Naive thymus-derived CD4-positive, alpha-beta T cell (primary cell): ENCODE measurements around the gene GGACT. TPM values are rescaled to one million over a fixed set of nuclear protein-coding genes. Genes with fewer than 3 reads are reported as not detected.
A peak's percentile ranks its signal among the peaks of the same experiment; 100 is the strongest.

Experiments
- ATAC-seq: fragments of 150-1000 bp; cut with Tn5 transposase; 2 replicates; pipeline ENCODE4 v1.10.0; 2021; ENCODE audit warnings: mild to moderate bottlenecking, moderate library complexity
- CTCF ChIA-PET: fragments of 350-600 bp; sonication (Branson Sonifier 250); formaldehyde crosslinking; loops from one replicate; lab custom pipeline; 2021; ENCODE audit warnings: antibody characterized with exemption; lab: Charles Lee
- POLR2A ChIA-PET: fragments of 350-600 bp; sonication (Branson Sonifier 250); formaldehyde crosslinking; loops from one replicate; lab custom pipeline; 2021; ENCODE audit warnings: antibody characterized with exemption, inconsistent platforms; lab: Charles Lee
- DNase-seq, 9 donors: peaks; one replicate each; pipeline versions ENCODE4 v3.0.0 to v3.0.0-alpha.2; 2020 to 2022; ENCODE audit warnings: mixed read lengths in 1 of 9
- H3K27ac ChIP-seq: one replicate; pipeline ENCODE4 v1.7.0; 2013; ENCODE audit warnings: mild to moderate bottlenecking, low read depth, low read length, moderate library complexity
- H3K27me3 ChIP-seq, 2 donors: one replicate each; pipeline ENCODE4 v1.7.0; 2013; ENCODE audit warnings: low read length in 2 of 2, mild to moderate bottlenecking in 2 of 2, moderate library complexity in 2 of 2; ENCODE audit not compliant: control insufficient read depth in 2 of 2, insufficient read depth in 2 of 2
- H3K36me3 ChIP-seq, 3 experiments: 1 replicate in 2 of 3; 2 replicates in 1 of 3; pipeline ENCODE4 v1.7.0; 2013; ENCODE audit warnings: low read length in 3 of 3, mild to moderate bottlenecking in 3 of 3, moderate library complexity in 1 of 3; ENCODE audit not compliant: insufficient read depth in 3 of 3, control insufficient read depth in 2 of 3
- H3K4me1 ChIP-seq, 2 donors: one replicate each; pipeline ENCODE4 v1.7.0; 2013; ENCODE audit warnings: low read length in 2 of 2, mild to moderate bottlenecking in 2 of 2, moderate library complexity in 1 of 2; ENCODE audit not compliant: control insufficient read depth in 2 of 2, insufficient read depth in 2 of 2
- H3K4me3 ChIP-seq: 2 replicates; pipeline ENCODE4 v1.7.0; 2013; ENCODE audit warnings: mild to moderate bottlenecking, low read length
- H3K9me3 ChIP-seq, 3 experiments: 1 replicate in 2 of 3; 2 replicates in 1 of 3; pipeline ENCODE4 v1.7.0; 2013; ENCODE audit warnings: low read length in 3 of 3; ENCODE audit not compliant: control insufficient read depth in 2 of 3
- H3K27ac Mint-ChIP-seq, 9 donors: one replicate each; pipeline ENCODE4 v1.8.0; 2020 to 2022; ENCODE audit warnings: mixed read lengths in 9 of 9, mild to moderate bottlenecking in 8 of 9, moderate library complexity in 5 of 9, inconsistent platforms in 2 of 9
- H3K27me3 Mint-ChIP-seq, 5 donors: one replicate each; pipeline ENCODE4 v1.8.0; 2021 to 2022; ENCODE audit warnings: mixed read lengths in 5 of 5, mild to moderate bottlenecking in 1 of 5
- H3K36me3 Mint-ChIP-seq, 5 donors: one replicate each; pipeline ENCODE4 v1.8.0; 2020 to 2022; ENCODE audit warnings: mixed read lengths in 5 of 5, mild to moderate bottlenecking in 3 of 5, inconsistent platforms in 1 of 5
- H3K4me1 Mint-ChIP-seq, 7 donors: one replicate each; pipeline ENCODE4 v1.8.0; 2020 to 2022; ENCODE audit warnings: mixed read lengths in 7 of 7, mild to moderate bottlenecking in 3 of 7, inconsistent platforms in 1 of 7
- H3K4me3 Mint-ChIP-seq, 10 donors: one replicate each; pipeline ENCODE4 v1.8.0; 2020 to 2022; ENCODE audit warnings: mild to moderate bottlenecking in 10 of 10, mixed read lengths in 10 of 10, moderate library complexity in 6 of 10, inconsistent platforms in 2 of 10
- H3K9me3 Mint-ChIP-seq, 11 donors: one replicate each; pipeline ENCODE4 v1.8.0; 2020 to 2022; ENCODE audit warnings: mixed read lengths in 11 of 11, mild to moderate bottlenecking in 4 of 11, inconsistent platforms in 1 of 11, moderate library complexity in 1 of 11
- intact Hi-C, 2 donors: fragments of 100-400 bp; cut with micrococcal nuclease; formaldehyde crosslinking; loops; one replicate each; pipeline ENCODE4 v1.15.1; 2023
- polyA plus RNA-seq, 2 donors: library from polyadenylated mRNA; unstranded; fragments of 300-500 nt; fragmentation: Illumina TruSeq; gene quantifications; one replicate each; pipeline ENCODE4 v1.2.3, GENCODE V29; 2021
- total RNA-seq, 6 experiments: library from RNA in 5 of 6; stranded (reverse) in 5 of 6; gene quantifications; 1 replicate in 5 of 6; 2 replicates in 1 of 6; pipeline ENCODE4 v1.2.3 and lab custom pipeline; 2021 to 2026

The GGACT gene
- total and polyA plus RNA-seq, 7 experiments from 2014 or later, result 4.9 to 10.4 (median 7.4) TPM

- H3K27me3 Mint-ChIP-seq, result peaks cover 0 to 3% (median 0%) of the 10 kb centered on the region in 5 donors
- Histone ChIP-seq H3K4me1 (peaks cover 3 to 7% of the 10 kb centered on the region in 2 donors), H3K4me3 (no peak overlapping the region), H3K9me3 (no peaks in the 10 kb centered on the region), H3K27ac (no peak overlapping the region), H3K36me3 (no peaks in the 10 kb centered on the region), H3K27me3 (no peaks in the 10 kb centered on the region)
- POLR2A ChIA-PET, result no interaction called here
- DNase-seq (no peak), ATAC-seq (no peak)
- peaks cover 1 to 19% (median 9%) of the 10 kb centered on the region in 7 donors for H3K4me1 Mint-ChIP-seq
- peak overlapping the region in 2 of 10 donors; percentile 39 to 77 for H3K4me3 Mint-ChIP-seq
- no peak overlapping the region for H3K27ac Mint-ChIP-seq
- H3K9me3 Mint-ChIP-seq, result no peaks in the 10 kb centered on the region
- intact Hi-C loops, result no loop called here
- CTCF ChIA-PET, result interaction anchor here (0.7 to 2.1 kb wide), 2 partner anchors 10 to 20 kb away, joined by 5 to 6 read pairs; no protein-coding TSS in a partner anchor
- H3K36me3 Mint-ChIP-seq, result peaks cover 0 to 13% (median 2%) of the 10 kb centered on the region in 5 donors
Measured at GRCh38 chr13:100522618-100523309, 65.8 kb downstream of the GGACT start.

GRCh38 chr13:100521851-100522617, 66.6 kb downstream of the GGACT start:
- Histone ChIP-seq H3K9me3 (no peaks in the 10 kb centered on the region), H3K4me3 (peak overlapping the region; percentile 25), H3K4me1 (peaks cover 7% of the 10 kb centered on the region in 2 donors), H3K27me3 (no peaks in the 10 kb centered on the region), H3K27ac (no peak overlapping the region), H3K36me3 (no peaks in the 10 kb centered on the region)
- ChIA-PET POLR2A (no interaction called here), CTCF (interaction anchor here (0.7 to 2.1 kb wide), 2 partner anchors 9 to 21 kb away, joined by 5 to 6 read pairs; no protein-coding TSS in a partner anchor)
- Mint-ChIP-seq H3K27ac (peak overlapping the region in 5 of 9 donors; percentile 23 to 72 (median 30)), H3K36me3 (peaks cover 0 to 11% (median 2%) of the 10 kb centered on the region in 5 donors), H3K27me3 (peaks cover 0 to 3% (median 0%) of the 10 kb centered on the region in 5 donors), H3K9me3 (no peaks in the 10 kb centered on the region), H3K4me3 (peak overlapping the region; percentile 17 to 81 (median 73)), H3K4me1 (peaks cover 1 to 21% (median 9%) of the 10 kb centered on the region in 7 donors)
- DNase-seq (peak in 3 of 9 donors; percentile 17 to 23 (median 21)), ATAC-seq (peak; percentile 36)
- intact Hi-C loops, result no loop called here

DNA sequence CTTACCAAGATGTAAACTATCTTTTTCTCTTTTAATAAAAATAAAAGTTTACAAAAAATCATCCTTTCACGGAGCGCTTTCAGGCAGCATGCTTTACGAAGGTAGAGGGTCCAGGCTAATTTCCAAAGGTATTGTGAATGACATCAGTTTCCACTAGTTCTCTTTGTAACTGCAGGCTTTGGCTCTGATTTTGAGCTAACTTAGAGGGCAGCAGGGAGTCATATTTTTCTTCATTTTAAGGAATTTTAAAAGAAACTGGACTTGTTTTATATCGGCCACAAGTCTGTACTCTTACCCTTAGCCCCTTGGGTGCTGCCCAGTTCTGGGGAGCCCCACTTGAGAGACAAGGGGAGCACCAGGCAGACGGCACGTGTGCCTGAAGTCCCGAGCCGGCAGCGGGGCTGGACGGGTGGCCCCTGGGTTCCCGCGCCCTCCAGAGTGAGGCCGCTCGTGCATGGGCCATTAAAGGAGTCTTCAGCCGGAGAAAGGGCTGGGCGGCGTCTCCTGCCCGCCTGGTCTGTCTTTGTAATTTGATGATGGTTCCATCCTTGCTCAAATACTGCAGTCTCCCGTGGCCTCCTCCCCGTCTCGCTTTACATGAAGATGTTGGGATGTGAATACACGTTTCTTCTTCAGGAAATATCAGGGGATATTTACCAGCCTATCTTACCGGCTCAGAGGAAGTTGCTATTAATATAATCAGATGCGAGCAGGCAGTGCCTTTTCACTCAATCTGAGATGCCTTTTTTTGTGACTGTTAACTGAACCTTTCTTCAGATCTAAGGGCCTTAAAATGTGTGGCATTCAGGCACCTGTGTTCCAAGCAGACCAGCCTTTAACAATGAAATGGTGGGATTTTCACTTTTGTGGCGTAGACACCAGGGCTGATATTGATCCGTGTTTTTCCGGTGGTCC, 67.4 kb downstream of the GGACT start:
- H3K4me1 ChIP-seq, result peaks cover 7% of the 10 kb centered on the region in 2 donors
- intact Hi-C loops, result no loop called here
- Mint-ChIP-seq H3K9me3 (no peaks in the 10 kb centered on the region), H3K4me1 (peaks cover 1 to 21% (median 9%) of the 10 kb centered on the region in 7 donors), H3K4me3 (peak overlapping the region; percentile 17 to 81 (median 73)), H3K36me3 (peaks cover 0 to 8% (median 2%) of the 10 kb centered on the region in 5 donors), H3K27me3 (peaks cover 0 to 3% (median 0%) of the 10 kb centered on the region in 5 donors), H3K27ac (peak overlapping the region in 4 of 9 donors; percentile 23 to 72 (median 50))
- ChIA-PET CTCF (interaction anchor here (2.1 kb wide), 1 partner anchor 22 kb away, joined by 6 read pairs; no protein-coding TSS in a partner anchor), POLR2A (no interaction called here)
- no peaks in the 10 kb centered on the region for H3K36me3 ChIP-seq
- no peaks in the 10 kb centered on the region for H3K27me3 ChIP-seq
- no peaks in the 10 kb centered on the region for H3K9me3 ChIP-seq
- peak overlapping the region; percentile 25 for H3K4me3 ChIP-seq
- no peak overlapping the region for H3K27ac ChIP-seq
- no peak for DNase-seq
- ATAC-seq, result no peak

- Mint-ChIP-seq H3K36me3 (peaks cover 0 to 4% (median 0%) of the 10 kb centered on the region in 5 donors), H3K27me3 (peaks cover 0 to 6% (median 0%) of the 10 kb centered on the region in 5 donors), H3K4me1 (peaks cover 1 to 23% (median 12%) of the 10 kb centered on the region in 7 donors), H3K9me3 (no peaks in the 10 kb centered on the region), H3K4me3 (no peak overlapping the region), H3K27ac (no peak overlapping the region)
- no peak overlapping the region for H3K27ac ChIP-seq
- no peak for ATAC-seq
- H3K4me1 ChIP-seq, result peaks cover 7% of the 10 kb centered on the region in 2 donors
- no peaks in the 10 kb centered on the region for H3K9me3 ChIP-seq
- H3K36me3 ChIP-seq, result no peaks in the 10 kb centered on the region
- intact Hi-C loops, result loop anchor here (10.0 kb wide), 2 partner anchors 995 to 1255 kb away; no protein-coding TSS in a partner anchor
- ChIA-PET POLR2A (interaction anchor here (0.5 to 1.0 kb wide), 3 partner anchors 454 to 863 kb away, joined by 3 to 4 read pairs (median 3); no protein-coding TSS in a partner anchor), CTCF (interaction anchor here (1.3 kb wide), 1 partner anchor 861 kb away, joined by 4 read pairs; no protein-coding TSS in a partner anchor)
- no peak overlapping the region for H3K4me3 ChIP-seq
- DNase-seq, result no peak
- no peaks in the 10 kb centered on the region for H3K27me3 ChIP-seq
Measured at GRCh38 chr13:100519626-100520025, 69.0 kb downstream of the GGACT start.

DNA sequence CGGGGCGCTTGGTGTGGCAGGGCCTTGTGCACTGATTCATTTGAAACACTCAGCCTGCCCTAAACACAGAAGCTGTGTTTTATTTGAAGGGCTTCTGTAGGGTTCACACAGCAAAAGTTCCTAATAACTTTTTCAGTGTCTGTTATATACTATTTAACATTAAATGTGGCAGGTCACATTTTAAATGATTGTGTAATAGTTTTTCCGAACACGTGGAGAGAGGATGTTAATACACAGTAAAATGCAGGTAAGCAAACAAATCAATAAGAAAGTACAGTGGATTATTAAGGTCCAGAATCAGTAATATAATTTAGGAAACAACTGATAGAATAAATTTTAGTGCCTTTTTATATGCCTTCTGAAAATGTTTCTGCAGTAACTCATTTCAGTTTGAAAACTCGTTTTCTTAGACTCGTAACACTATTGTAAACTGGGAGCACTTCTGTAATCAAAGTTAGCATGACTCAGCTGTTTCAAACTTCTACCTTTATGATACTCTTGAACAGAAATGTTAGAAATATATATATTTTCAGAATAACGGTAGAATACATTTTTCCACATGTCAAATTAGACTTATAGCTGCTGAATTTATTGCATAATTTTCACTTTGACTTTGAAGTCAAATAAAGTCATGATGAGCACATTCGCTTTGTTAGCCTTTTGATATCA, 70.1 kb downstream of the GGACT start:
- Mint-ChIP-seq H3K27me3 (peaks cover 0 to 7% (median 0%) of the 10 kb centered on the region in 5 donors), H3K4me3 (no peak overlapping the region), H3K9me3 (no peaks in the 10 kb centered on the region), H3K27ac (no peak overlapping the region), H3K4me1 (peaks cover 4 to 25% (median 16%) of the 10 kb centered on the region in 7 donors), H3K36me3 (no peaks in the 10 kb centered on the region)
- Histone ChIP-seq H3K27me3 (no peaks in the 10 kb centered on the region), H3K9me3 (no peaks in the 10 kb centered on the region), H3K4me1 (peaks cover 7% of the 10 kb centered on the region in 2 donors), H3K4me3 (no peak overlapping the region), H3K27ac (no peak overlapping the region), H3K36me3 (no peaks in the 10 kb centered on the region)
- intact Hi-C loops, result loop anchor here (10.0 kb wide), 2 partner anchors 994 to 1254 kb away; no protein-coding TSS in a partner anchor
- CTCF ChIA-PET, result interaction anchor here (0.7 to 1.6 kb wide), 3 partner anchors 283 to 860 kb away, joined by 3 to 4 read pairs (median 3); no protein-coding TSS in a partner anchor
- POLR2A ChIA-PET, result interaction anchor here (3.5 kb wide), 1 partner anchor 861 kb away, joined by 13 read pairs; no protein-coding TSS in a partner anchor
- DNase-seq (no peak), ATAC-seq (no peak)
